BE2C (cell line): ENCODE results near the gene CD34.

ENCODE experiments used
- DNase-seq: peaks from one replicate; pipeline ENCODE4 v3.0.0-alpha.2; 2020
- H3K27me3 ChIP-seq: fragments of 250-450 bp; sonication (Bioruptor Pico); 2 replicates; pipeline ENCODE4 v1.5.1; 2020; ENCODE audit warnings: mild to moderate bottlenecking
- H3K36me3 ChIP-seq: fragments of 250-450 bp; sonication (Bioruptor Pico); 2 replicates; pipeline ENCODE4 v1.5.1; 2020; ENCODE audit warnings: mild to moderate bottlenecking
- H3K4me1 ChIP-seq: fragments of 250-450 bp; sonication (Bioruptor Pico); 2 replicates; pipeline ENCODE4 v1.5.1; 2020
- H3K4me3 ChIP-seq: 2 replicates; pipeline ENCODE4 v1.5.1; 2011; ENCODE audit warnings: low read depth, low read length
- H3K9me3 ChIP-seq: fragments of 250-450 bp; sonication (Bioruptor Pico); 2 replicates; pipeline ENCODE4 v1.5.1; 2020
- CTCF ChIP-seq: IDR thresholded peaks from 2 replicates; pipeline ENCODE4 v1.5.1; 2012; ENCODE audit warnings: mild to moderate bottlenecking, low read depth, low read length

Gene CD34

DNA sequence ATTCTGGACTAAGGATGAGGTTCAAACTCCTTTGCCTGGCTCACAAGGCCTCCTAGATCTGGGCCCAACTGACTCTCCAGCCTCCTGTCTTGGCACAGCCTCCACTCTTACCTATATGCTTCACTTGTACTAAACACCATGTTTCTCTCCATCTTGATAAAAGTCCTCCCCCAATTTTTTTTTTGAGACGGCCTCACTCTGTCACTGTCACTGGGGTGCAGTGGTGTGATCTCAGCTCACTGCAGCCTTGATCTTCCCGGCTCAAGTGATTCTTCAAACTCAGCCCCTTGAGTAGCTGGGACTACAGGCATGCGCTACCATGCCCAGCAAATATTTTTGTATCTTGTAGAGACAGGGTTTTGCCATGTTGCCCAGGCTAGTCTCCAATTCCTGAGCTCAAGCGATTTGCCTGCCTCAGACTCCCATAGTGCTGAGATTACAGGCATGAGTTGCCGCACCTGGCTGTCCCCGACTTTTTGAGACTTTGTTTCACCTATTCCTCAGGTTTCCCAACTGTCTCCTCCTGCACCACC lies 39.7 kb downstream of the CD34 start:
- no peaks in the 10 kb centered on the region for H3K27me3 ChIP-seq
- peaks cover 3% of the 10 kb centered on the region; the same call in 1 of the 2 replicates for H3K4me1 ChIP-seq
- H3K4me3 ChIP-seq, result no peak overlapping the region
- TF ChIP-seq CTCF, result no peak
- H3K36me3 ChIP-seq, result no peaks in the 10 kb centered on the region
- no peak for DNase-seq
- no peaks in the 10 kb centered on the region for H3K9me3 ChIP-seq

DNA sequence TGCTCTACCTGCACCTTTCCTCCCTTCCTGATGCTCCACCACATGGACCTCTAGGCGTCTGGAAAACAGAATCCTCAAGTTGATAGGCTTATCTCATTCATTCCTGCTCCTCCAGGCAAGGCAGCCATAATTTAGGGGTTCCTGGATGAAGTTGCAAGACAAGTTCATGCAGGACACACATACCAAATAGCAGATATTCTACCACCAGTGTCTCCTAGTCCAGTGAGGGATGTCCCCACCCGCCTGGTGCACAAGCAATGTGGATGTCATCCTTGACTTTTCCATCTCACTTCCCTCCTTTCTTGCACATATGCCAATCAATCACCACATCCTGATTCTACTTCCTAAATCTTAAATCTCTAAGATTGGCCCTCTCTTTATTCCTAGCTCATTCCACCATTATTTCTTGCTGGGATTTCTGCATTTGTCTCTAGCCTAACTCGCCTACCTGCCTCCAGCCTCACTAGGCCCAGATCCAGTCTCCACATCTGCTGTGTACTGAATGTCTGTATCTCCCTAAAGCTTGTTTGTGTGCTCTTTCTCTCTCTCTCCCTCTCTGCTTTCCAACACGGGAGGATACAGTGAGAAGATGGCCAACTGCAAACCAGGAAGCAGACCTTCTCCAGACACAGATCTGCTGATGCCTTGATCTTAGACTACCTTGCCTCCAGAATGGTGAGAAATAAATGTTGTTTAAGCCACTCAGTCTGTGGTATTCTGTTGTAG lies 40.5 kb downstream of the CD34 start:
- H3K4me1 ChIP-seq, result peaks cover 3% of the 10 kb centered on the region; the same call in 1 of the 2 replicates
- H3K27me3 ChIP-seq, result no peaks in the 10 kb centered on the region
- DNase-seq, result no peak
- H3K9me3 ChIP-seq, result no peaks in the 10 kb centered on the region
- H3K36me3 ChIP-seq, result no peaks in the 10 kb centered on the region
- H3K4me3 ChIP-seq, result no peak overlapping the region
- no peak for TF ChIP-seq CTCF

GRCh38 chr1:207869859-207870258 lies 41.1 kb downstream of the CD34 start:
- H3K4me1 ChIP-seq, result peaks cover 3% of the 10 kb centered on the region; the same call in 1 of the 2 replicates
- no peak overlapping the region for H3K4me3 ChIP-seq
- no peaks in the 10 kb centered on the region for H3K9me3 ChIP-seq
- DNase-seq, result no peak
- H3K36me3 ChIP-seq, result no peaks in the 10 kb centered on the region
- TF ChIP-seq CTCF, result no peak
- no peaks in the 10 kb centered on the region for H3K27me3 ChIP-seq

DNA sequence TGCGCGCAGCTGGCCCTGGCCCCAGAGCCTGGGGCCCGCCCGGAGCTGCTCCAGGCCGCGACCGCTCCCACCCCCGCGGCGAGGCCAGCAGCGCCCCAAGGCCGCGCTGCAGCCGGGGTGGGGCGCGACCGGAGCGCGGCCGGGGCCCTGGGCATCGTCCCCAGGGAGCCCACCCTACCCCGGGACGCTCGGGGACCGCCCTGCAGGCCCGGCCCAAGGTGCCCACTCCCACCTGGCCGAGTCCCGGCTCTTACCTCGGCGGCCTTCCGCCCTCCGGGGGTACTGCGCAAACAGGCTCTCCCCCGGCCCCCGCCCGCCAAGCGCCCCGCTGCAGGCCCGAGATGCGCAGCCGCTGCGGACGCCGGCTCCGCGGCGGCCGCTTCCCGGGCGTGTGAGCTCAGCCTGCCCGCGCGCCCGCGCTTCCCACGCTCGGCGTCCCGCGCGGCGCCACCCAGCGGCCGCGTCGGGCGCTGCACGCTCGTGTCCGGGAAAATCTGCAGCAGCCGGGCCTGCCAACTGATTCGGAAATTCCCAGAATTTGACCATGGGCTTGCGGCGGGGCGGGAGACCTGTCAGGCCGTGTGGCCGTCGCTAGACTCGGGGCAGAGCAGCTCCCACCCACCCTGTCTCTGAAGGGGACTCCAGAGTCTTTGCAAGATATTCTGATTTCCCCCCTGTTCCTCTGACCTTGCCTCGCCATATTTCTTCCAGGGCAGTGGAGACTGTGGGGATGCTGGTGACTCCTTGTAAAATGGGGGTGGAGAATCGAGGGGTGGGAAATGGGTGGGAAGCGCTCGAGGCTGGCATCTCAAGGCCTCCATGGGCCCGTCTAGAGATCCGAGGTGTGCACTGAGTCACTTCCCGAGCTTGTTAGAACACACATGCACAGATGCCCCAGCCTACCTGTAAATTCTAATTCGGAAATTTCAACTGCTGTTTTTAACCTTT lies 41.9 kb downstream of the CD34 start:
- no peaks in the 10 kb centered on the region for H3K27me3 ChIP-seq
- H3K36me3 ChIP-seq, result no peaks in the 10 kb centered on the region
- no peaks in the 10 kb centered on the region for H3K9me3 ChIP-seq
- peak; percentile 53 for TF ChIP-seq CTCF
- DNase-seq, result peak; percentile 78
- H3K4me1 ChIP-seq, result peaks cover 3% of the 10 kb centered on the region; the same call in 1 of the 2 replicates
- H3K4me3 ChIP-seq, result peak overlapping the region; percentile 71

- H3K4me1 ChIP-seq, result peaks cover 3% of the 10 kb centered on the region; the same call in 1 of the 2 replicates
- peak; percentile 15 for DNase-seq
- no peaks in the 10 kb centered on the region for H3K27me3 ChIP-seq
- H3K9me3 ChIP-seq, result no peaks in the 10 kb centered on the region
- H3K36me3 ChIP-seq, result no peaks in the 10 kb centered on the region
- H3K4me3 ChIP-seq, result peak overlapping the region; percentile 71
- TF ChIP-seq CTCF, result no peak
These were observed 42.6 kb downstream of the CD34 start for GRCh38 chr1:207868251-207868773.
